ENCODE data around the gene GLIS1. TPM values are rescaled to one million over a fixed set of nuclear protein-coding genes. Genes with fewer than 3 reads are reported as not detected.

Gene GLIS1
- total RNA-seq, 2 donors from 2014 or later, result 0.16 TPM; not detected in 1

DNA sequence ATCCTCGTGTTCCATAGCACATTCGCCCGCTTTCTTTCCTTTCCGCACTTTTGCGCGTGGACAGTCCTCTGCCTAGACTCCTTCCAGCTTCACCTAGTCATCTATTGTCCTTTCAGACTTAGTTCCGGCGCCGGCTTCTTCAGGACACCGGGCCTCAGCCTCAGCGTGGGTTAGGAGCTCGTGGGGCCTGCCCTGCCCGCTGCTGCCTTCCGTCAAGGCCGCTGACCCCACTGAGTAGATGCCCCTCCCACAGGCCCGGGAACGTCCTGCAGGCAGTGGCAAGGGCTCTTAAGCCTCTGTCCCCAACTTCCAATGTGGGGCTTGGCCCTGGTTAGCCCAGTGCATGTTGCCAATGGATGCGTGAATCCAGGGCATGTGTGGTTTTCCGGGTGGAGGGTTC lies 268.4 kb downstream of the GLIS1 start:
- no peaks in the 10 kb centered on the region for H3K36me3 ChIP-seq
- TF ChIP-seq, protein P1, sequence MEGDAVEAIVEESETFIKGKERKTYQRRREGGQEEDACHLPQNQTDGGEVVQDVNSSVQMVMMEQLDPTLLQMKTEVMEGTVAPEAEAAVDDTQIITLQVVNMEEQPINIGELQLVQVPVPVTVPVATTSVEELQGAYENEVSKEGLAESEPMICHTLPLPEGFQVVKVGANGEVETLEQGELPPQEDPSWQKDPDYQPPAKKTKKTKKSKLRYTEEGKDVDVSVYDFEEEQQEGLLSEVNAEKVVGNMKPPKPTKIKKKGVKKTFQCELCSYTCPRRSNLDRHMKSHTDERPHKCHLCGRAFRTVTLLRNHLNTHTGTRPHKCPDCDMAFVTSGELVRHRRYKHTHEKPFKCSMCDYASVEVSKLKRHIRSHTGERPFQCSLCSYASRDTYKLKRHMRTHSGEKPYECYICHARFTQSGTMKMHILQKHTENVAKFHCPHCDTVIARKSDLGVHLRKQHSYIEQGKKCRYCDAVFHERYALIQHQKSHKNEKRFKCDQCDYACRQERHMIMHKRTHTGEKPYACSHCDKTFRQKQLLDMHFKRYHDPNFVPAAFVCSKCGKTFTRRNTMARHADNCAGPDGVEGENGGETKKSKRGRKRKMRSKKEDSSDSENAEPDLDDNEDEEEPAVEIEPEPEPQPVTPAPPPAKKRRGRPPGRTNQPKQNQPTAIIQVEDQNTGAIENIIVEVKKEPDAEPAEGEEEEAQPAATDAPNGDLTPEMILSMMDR (IDR thresholded peaks at IDR 0.05), result no peak
- H3K27me3 ChIP-seq, result no peaks in the 10 kb centered on the region
- no peaks in the 10 kb centered on the region for H3K4me1 ChIP-seq
- intact Hi-C loops (cut with DNase I), result no loop called here
- no peak overlapping the region for H3K9ac ChIP-seq (ENCODE audit: low read depth in 2 of 2, low read length in 2 of 2)
- H3K27ac ChIP-seq, result no peak overlapping the region
- no peaks in the 10 kb centered on the region for H3K9me3 ChIP-seq
- DNase-seq, result no peak
- H3K4me3 ChIP-seq, result no peak overlapping the region

- H3K4me1 ChIP-seq, result no peaks in the 10 kb centered on the region
- H3K4me3 ChIP-seq, result no peak overlapping the region
- no peaks in the 10 kb centered on the region for H3K36me3 ChIP-seq
- peak; percentile 72 for DNase-seq
- intact Hi-C loops (cut with DNase I), result no loop called here
- H3K27ac ChIP-seq, result no peak overlapping the region
- H3K9ac ChIP-seq (ENCODE audit: low read depth in 2 of 2, low read length in 2 of 2), result no peak overlapping the region
- no peaks in the 10 kb centered on the region for H3K27me3 ChIP-seq
- TF ChIP-seq, protein P1 (IDR thresholded peaks at IDR 0.05), result peak; percentile 36
- H3K9me3 ChIP-seq, result no peaks in the 10 kb centered on the region
These were observed 268.8 kb downstream of the GLIS1 start for GRCh38 chr1:53470155-53470554.

DNA sequence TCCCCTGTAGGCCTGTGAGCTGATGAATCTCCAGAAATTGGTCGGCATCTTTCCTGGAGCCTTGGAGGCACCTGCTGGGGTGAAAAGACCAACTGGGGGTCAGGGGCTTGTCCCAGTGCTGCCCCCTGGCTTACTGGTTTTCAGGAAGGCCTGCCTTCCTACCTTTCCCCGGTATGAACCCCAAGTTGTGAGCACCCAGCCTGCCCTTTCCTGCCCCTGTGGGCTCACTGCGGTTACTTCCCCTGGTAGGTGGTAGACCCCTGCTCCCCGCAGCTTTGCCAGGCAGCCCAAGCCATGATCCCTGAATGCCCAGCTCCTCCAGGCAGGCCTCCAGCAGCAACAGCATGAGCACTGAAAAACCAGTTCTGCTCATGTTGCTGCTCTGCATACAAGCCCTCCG lies 269.6 kb downstream of the GLIS1 start:
- Histone ChIP-seq H3K36me3 (no peaks in the 10 kb centered on the region), H3K9me3 (no peaks in the 10 kb centered on the region), H3K27ac (no peak overlapping the region), H3K9ac (ENCODE audit: low read depth in 2 of 2, low read length in 2 of 2) (no peak overlapping the region), H3K4me3 (no peak overlapping the region), H3K4me1 (no peaks in the 10 kb centered on the region), H3K27me3 (no peaks in the 10 kb centered on the region)
- DNase-seq, result no peak
- intact Hi-C loops (cut with DNase I), result no loop called here
- TF ChIP-seq, protein P1 (IDR thresholded peaks at IDR 0.05), result no peak

DNA sequence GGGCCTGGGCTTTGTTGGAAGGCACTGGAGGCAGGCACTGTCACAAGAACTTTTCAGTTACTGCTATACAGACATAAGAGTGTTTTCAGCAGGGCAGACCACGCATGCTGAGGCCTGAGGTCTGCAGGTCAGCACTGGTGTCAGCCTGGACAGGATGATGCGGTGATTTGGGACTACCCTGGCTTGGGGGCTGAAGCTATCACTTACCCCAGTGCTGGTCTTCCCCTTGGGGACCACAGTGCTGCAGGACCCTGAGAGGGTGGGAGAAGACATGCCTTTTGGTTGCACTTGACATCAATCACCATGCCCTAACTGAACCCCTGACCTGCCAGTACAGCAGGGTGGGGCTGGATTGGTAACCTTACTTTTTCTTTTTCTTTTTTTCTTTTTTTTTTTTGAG lies 270.6 kb downstream of the GLIS1 start:
- intact Hi-C loops (cut with DNase I), result no loop called here

DNA sequence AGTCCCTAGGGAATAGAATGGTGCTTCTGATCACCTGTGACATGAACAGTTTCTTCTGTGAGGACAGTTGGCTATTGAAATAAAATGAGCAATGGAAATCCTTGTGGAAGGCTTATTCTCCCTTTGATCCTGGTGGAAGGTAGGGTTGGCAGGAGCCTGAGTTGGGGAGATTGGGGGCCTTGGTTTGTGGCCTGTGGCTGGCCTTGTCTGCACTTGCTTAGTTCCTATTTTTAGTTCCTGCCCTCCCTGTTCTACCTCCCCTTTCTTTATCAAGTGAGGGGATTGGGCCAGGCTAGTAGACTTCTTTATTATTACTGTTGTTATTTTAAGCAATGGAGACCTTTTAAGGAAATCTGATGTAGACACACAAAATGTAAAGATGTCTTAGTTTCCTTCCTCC lies 271.6 kb downstream of the GLIS1 start:
- no peak overlapping the region for H3K9ac ChIP-seq (ENCODE audit: low read depth in 2 of 2, low read length in 2 of 2)
- DNase-seq, result no peak
- H3K36me3 ChIP-seq, result no peaks in the 10 kb centered on the region
- no peak overlapping the region for H3K27ac ChIP-seq
- no peaks in the 10 kb centered on the region for H3K27me3 ChIP-seq
- TF ChIP-seq, protein P1 (IDR thresholded peaks at IDR 0.05), result no peak
- intact Hi-C loops (cut with DNase I), result no loop called here
- H3K4me3 ChIP-seq, result no peak overlapping the region
- no peaks in the 10 kb centered on the region for H3K9me3 ChIP-seq
- H3K4me1 ChIP-seq, result no peaks in the 10 kb centered on the region

More for the DNA sequence above, 270.6 kb downstream of the GLIS1 start:
- Histone ChIP-seq H3K27ac (no peak overlapping the region), H3K4me1 (no peaks in the 10 kb centered on the region), H3K4me3 (no peak overlapping the region), H3K9me3 (no peaks in the 10 kb centered on the region), H3K27me3 (no peaks in the 10 kb centered on the region), H3K36me3 (no peaks in the 10 kb centered on the region), H3K9ac (ENCODE audit: low read depth in 2 of 2, low read length in 2 of 2) (no peak overlapping the region)
- no peak for DNase-seq
- TF ChIP-seq, protein P1 (IDR thresholded peaks at IDR 0.05), result no peak
